NCI-H1048 (cell line): ENCODE results near the gene LRRC75B.
"Not testable (repeated sequence)": the region's sequence is repeated elsewhere in the genome, so short reads cannot be mapped to it uniquely, and the experiment has no call there.

Experiments used
- DNase-seq: peaks from one replicate; lab custom pipeline; 2025; lab: John Stamatoyannopoulos, UW

The LRRC75B gene

GRCh38 chr22:24592851-24593558 is at the start of gene LRRC75B:
TSS of gene LRRC75B (minus strand) at chr22:24593073. CDS start at chr22:24593039, 34 bp downstream.
- peak; percentile 58 for DNase-seq

GRCh38 chr22:24642307-24642706 is 49.4 kb upstream of the LRRC75B start:
- DNase-seq, result not testable (repeated sequence)

GRCh38 chr22:24636513-24636912 is 43.6 kb upstream of the LRRC75B start:
- DNase-seq, result not testable (repeated sequence)

- DNase-seq, result not testable (repeated sequence)
Observed at GRCh38 chr22:24634776-24635389, 42.0 kb upstream of the LRRC75B start.

- not testable (repeated sequence) for DNase-seq
Observed at GRCh38 chr22:24633231-24634023, 40.6 kb upstream of the LRRC75B start.

GRCh38 chr22:24632642-24633041 is 39.8 kb upstream of the LRRC75B start:
- DNase-seq, result not testable (repeated sequence)

- not testable (repeated sequence) for DNase-seq
Observed at GRCh38 chr22:24631430-24632122, 38.7 kb upstream of the LRRC75B start.

- DNase-seq, result not testable (repeated sequence)
Observed at GRCh38 chr22:24630812-24631427, 38.0 kb upstream of the LRRC75B start.

GRCh38 chr22:24629069-24629468 is 36.2 kb upstream of the LRRC75B start:
- DNase-seq, result not testable (repeated sequence)

GRCh38 chr22:24627911-24628310 is 35.0 kb upstream of the LRRC75B start:
- not testable (repeated sequence) for DNase-seq

- not testable (repeated sequence) for DNase-seq
Observed at GRCh38 chr22:24622596-24622995, 29.7 kb upstream of the LRRC75B start.

- not testable (repeated sequence) for DNase-seq
Observed at GRCh38 chr22:24621244-24621643, 28.4 kb upstream of the LRRC75B start.

GRCh38 chr22:24614794-24615193 is 21.9 kb upstream of the LRRC75B start:
- not testable (repeated sequence) for DNase-seq

- DNase-seq, result not testable (repeated sequence)
Observed at GRCh38 chr22:24609888-24610287, 17.0 kb upstream of the LRRC75B start.

GRCh38 chr22:24608327-24608726 is 15.5 kb upstream of the LRRC75B start:
- DNase-seq, result not testable (repeated sequence)

- not testable (repeated sequence) for DNase-seq
Observed at GRCh38 chr22:24607429-24607983, 14.6 kb upstream of the LRRC75B start.

GRCh38 chr22:24606340-24606739 is 13.5 kb upstream of the LRRC75B start:
- not testable (repeated sequence) for DNase-seq

- DNase-seq, result not testable (repeated sequence)
Observed at GRCh38 chr22:24603770-24604629, 11.1 kb upstream of the LRRC75B start.

- DNase-seq, result not testable (repeated sequence)
Observed at GRCh38 chr22:24602847-24603769, 10.2 kb upstream of the LRRC75B start, which contains the start of gene GGT1. TSS of gene GGT1 (plus strand) at chr22:24603193. CDS start at chr22:24611082, 7,889 bp downstream.
